Upper lobe of left lung (tissue), 6 donors: Measurements from ENCODE around the gene CRLF1. TPM values are rescaled to one million over a fixed set of nuclear protein-coding genes. Genes with fewer than 3 reads are reported as not detected.

Experiments used
- ATAC-seq, 2 donors: fragments of 200-7000 bp; cut with Tn5 transposase; one replicate each; pipeline ENCODE4 v1.9.1; 2022; ENCODE audit warnings: mild to moderate bottlenecking in 2 of 2, moderate library complexity in 2 of 2; ENCODE audit not compliant: low FRiP score in 2 of 2
- DNase-seq, 2 donors: peaks; one replicate each; pipeline ENCODE4 v3.0.0-alpha.2; 2019 to 2020
- H3K27ac ChIP-seq, 4 donors: fragments of 200-600 bp; sonication (generic); one replicate each; pipeline ENCODE4 v1.5.1; 2016 to 2019
- H3K27me3 ChIP-seq, 4 donors: fragments of 200-600 bp; sonication (generic); one replicate each; pipeline ENCODE4 v1.5.1; 2017 to 2019
- H3K36me3 ChIP-seq, 4 donors: fragments of 200-600 bp; sonication (generic); one replicate each; pipeline ENCODE4 v1.5.1; 2016 to 2019
- H3K4me1 ChIP-seq, 4 donors: fragments of 200-600 bp; sonication (generic); one replicate each; pipeline ENCODE4 v1.5.1; 2018 to 2019
- H3K4me3 ChIP-seq, 4 donors: fragments of 200-600 bp; sonication (generic); one replicate each; pipeline ENCODE4 v1.5.1; 2017 to 2019; ENCODE audit warnings: mild to moderate bottlenecking in 2 of 4, moderate library complexity in 1 of 4
- H3K9me3 ChIP-seq, 4 donors: fragments of 200-600 bp; sonication (generic); one replicate each; pipeline ENCODE4 v1.5.1; 2018 to 2019
- EP300 ChIP-seq, 4 donors: sonication (generic); formaldehyde crosslinking; IDR thresholded peaks; one replicate each; pipeline ENCODE4 v1.5.1; 2017; ENCODE audit warnings: antibody characterized with exemption in 4 of 4, control low read depth in 2 of 4
- POLR2A ChIP-seq, 4 donors: fragments of 450-650 bp; IDR thresholded peaks; one replicate each; pipeline ENCODE4 v1.5.1; 2016 to 2017; ENCODE audit warnings: antibody characterized with exemption in 4 of 4, mild to moderate bottlenecking in 2 of 4
- POLR2AphosphoS5 ChIP-seq, 2 donors: sonication (generic); formaldehyde crosslinking; IDR thresholded peaks; one replicate each; pipeline ENCODE4 v1.5.1; 2017; ENCODE audit warnings: antibody characterized with exemption in 2 of 2
- WGBS, 2 donors: methylation state at CpG; one replicate each; pipeline ENCODE4 v1.1.5; 2017 to 2018; 5-methylcytosine and 5-hydroxymethylcytosine counted together
- small RNA-seq, 4 donors: library from RNA; depleted of rRNA; stranded (forward); fragments of <200 nt; gene quantifications; one replicate each; pipeline ENCODE3, GENCODE V24; 2016
- total RNA-seq, 6 donors: library from RNA; depleted of rRNA in 4 of 6; stranded (reverse); fragments of >200 nt in 4 of 6; gene quantifications; one replicate each; pipeline versions ENCODE4 v1.1.0 to v1.2.1, GENCODE V29; 2016 to 2021
- TF ChIP-seq, protein P1 (sequence below), 6 experiments: fragments of 450-650 bp in 4 of 6; fragments of 200-600 bp in 2 of 6; sonication (generic) in 2 of 6; IDR thresholded peaks; one replicate each; pipeline ENCODE4 v1.5.1; 2016 to 2019; ENCODE audit warnings: antibody characterized with exemption in 6 of 6
- donor health status: DM: no; HTN: no; CAD: no; lungs with moderate emphysema.
- donor health status: DM: no; HTN: yes; CAD: no; lungs with severe emphysema.

Gene CRLF1
- total RNA-seq, 6 donors from 2014 or later = 15.0 to 54.8 (median 20.0) TPM

DNA sequence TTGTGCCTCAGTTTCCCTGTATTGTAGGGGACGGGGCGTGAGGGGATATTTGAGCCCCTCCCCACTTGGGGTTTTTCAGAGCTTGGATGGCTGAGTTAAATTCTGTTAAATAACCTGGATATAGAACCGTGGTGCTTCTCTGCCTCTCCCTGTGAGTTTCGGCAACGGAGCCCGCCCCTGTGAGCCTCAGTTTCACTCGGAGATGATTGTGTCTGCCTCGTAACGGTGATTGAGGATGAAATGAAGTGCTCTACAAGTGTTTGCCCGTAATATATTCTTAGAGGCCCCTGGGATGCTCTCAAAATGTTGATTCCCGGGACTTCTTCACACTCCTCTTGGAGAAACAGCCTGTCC lies 48.4 kb downstream of the CRLF1 start:
- ATAC-seq (peak in 1 of 2 donors; percentile 31), DNase-seq (no peak)
- H3K4me1 ChIP-seq = peaks cover 9 to 21% (median 12%) of the 10 kb centered on the region in 4 donors
- peak overlapping the region; percentile 78 to 92 (median 86) for H3K4me3 ChIP-seq
- TF ChIP-seq POLR2A (IDR thresholded peaks at IDR 0.05) = no peak
- peaks cover 0 to 15% (median 7%) of the 10 kb centered on the region in 4 donors for H3K36me3 ChIP-seq
- 4 to 11% methylated on average over 7 to 11 of the region's 11 CpGs for WGBS, 2 donors
- no peaks in the 10 kb centered on the region for H3K9me3 ChIP-seq
- H3K27ac ChIP-seq = peak overlapping the region; percentile 91 to 98 (median 96)
- H3K27me3 ChIP-seq = no peaks in the 10 kb centered on the region

DNA sequence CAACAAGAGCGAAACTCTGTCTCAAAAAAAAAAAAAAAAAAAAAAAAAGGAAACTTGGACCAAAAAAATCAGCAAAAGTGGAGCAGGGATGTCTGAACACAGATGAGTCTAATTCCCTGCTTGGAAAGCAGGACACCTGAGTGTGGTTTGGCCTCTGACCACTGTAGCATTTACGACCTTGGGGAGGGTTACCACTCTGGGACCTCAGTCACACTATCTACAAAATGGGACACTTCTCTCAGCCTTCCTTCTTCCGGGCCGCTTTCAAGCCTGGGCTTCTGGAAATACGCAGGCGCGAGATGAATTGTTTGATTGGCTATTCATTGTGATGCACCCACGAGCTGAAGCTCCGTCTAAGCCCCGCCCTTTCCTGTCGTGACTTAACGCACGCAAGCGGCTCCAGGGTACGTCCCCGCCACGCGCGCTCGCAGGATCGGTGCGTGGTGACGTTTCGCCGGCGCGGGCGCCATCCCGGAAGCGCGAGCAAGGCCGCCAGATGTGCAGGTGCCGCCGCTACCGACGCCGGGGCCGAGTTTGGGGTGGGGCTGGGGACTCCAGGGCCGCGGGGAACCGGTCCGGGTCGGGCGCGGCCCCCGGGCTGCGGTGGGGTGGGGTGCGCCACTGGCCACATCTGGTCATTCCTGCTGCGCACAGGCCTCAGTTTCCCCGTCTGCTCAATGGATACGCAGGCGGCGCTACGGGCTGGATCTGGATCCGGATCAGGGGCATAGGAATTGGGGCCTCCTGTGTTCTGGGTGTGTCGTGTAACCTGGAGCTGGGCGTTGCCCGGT lies 49.0 kb downstream of the CRLF1 start, which contains the start of gene KXD1:
TSS of gene KXD1 (plus strand) at position 460 of the 791 bp plus-strand sequence. CDS start 4,187 bp downstream, outside the sequence.
- Histone ChIP-seq H3K36me3 (peaks cover 0 to 9% (median 2%) of the 10 kb centered on the region in 4 donors), H3K4me1 (peaks cover 9 to 21% (median 12%) of the 10 kb centered on the region in 4 donors), H3K27ac (peak within 1 kb of the TSS; percentile 91 to 98 (median 96)), H3K9me3 (no peaks in the 10 kb centered on the region), H3K27me3 (no peaks in the 10 kb centered on the region), H3K4me3 (peak within 1 kb of the TSS; percentile 78 to 92 (median 86))
- ATAC-seq = peak; percentile 98 to 99
- WGBS, 2 donors = 1 to 6% methylated on average over 11 to 46 of the region's 58 CpGs
- TF ChIP-seq, protein P1, sequence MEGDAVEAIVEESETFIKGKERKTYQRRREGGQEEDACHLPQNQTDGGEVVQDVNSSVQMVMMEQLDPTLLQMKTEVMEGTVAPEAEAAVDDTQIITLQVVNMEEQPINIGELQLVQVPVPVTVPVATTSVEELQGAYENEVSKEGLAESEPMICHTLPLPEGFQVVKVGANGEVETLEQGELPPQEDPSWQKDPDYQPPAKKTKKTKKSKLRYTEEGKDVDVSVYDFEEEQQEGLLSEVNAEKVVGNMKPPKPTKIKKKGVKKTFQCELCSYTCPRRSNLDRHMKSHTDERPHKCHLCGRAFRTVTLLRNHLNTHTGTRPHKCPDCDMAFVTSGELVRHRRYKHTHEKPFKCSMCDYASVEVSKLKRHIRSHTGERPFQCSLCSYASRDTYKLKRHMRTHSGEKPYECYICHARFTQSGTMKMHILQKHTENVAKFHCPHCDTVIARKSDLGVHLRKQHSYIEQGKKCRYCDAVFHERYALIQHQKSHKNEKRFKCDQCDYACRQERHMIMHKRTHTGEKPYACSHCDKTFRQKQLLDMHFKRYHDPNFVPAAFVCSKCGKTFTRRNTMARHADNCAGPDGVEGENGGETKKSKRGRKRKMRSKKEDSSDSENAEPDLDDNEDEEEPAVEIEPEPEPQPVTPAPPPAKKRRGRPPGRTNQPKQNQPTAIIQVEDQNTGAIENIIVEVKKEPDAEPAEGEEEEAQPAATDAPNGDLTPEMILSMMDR (IDR thresholded peaks at IDR 0.05) = peak in 1 of 6 experiments; percentile 4
- TF ChIP-seq POLR2A (IDR thresholded peaks at IDR 0.05) = peak in 1 of 4 donors; percentile 89
- peak in 2 of 4 donors; percentile 53 to 82 for TF ChIP-seq EP300 (IDR thresholded peaks at IDR 0.05)
- peak; percentile 97 to 98 for TF ChIP-seq POLR2AphosphoS5 (IDR thresholded peaks at IDR 0.05)
- peak; percentile 99 for DNase-seq

DNA sequence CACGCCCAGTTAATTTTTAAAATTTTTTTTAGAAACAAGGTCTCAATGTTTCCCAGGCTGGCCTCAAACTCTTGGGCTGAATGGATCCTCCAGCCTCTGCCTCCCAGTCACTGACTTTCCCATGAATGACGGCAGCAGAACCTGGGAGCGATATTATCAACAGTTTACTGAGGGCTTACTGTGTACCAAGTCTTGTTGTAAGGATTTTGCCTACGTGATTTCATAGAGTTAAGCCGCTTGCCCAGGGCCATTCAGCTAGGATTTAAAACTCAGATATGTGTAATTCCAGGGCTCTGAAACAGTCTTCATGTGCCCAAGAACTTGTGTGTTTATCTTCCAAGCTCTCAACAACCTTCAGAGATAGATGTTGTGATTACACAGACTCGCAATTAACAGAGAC lies 55.0 kb downstream of the CRLF1 start:
- WGBS, 2 donors = 59 to 62% methylated on average over 6 of the region's 6 CpGs
- Histone ChIP-seq H3K4me3 (no peak overlapping the region), H3K4me1 (no peaks in the 10 kb centered on the region), H3K27ac (no peak overlapping the region), H3K27me3 (no peaks in the 10 kb centered on the region), H3K9me3 (no peaks in the 10 kb centered on the region), H3K36me3 (no peaks in the 10 kb centered on the region)
- ATAC-seq (no peak), DNase-seq (no peak)
- no peak for TF ChIP-seq POLR2A (IDR thresholded peaks at IDR 0.05)
- TF ChIP-seq, protein P1 (IDR thresholded peaks at IDR 0.05) = no peak
- TF ChIP-seq EP300 (IDR thresholded peaks at IDR 0.05) = no peak
- no peak for TF ChIP-seq POLR2AphosphoS5 (IDR thresholded peaks at IDR 0.05)

DNA sequence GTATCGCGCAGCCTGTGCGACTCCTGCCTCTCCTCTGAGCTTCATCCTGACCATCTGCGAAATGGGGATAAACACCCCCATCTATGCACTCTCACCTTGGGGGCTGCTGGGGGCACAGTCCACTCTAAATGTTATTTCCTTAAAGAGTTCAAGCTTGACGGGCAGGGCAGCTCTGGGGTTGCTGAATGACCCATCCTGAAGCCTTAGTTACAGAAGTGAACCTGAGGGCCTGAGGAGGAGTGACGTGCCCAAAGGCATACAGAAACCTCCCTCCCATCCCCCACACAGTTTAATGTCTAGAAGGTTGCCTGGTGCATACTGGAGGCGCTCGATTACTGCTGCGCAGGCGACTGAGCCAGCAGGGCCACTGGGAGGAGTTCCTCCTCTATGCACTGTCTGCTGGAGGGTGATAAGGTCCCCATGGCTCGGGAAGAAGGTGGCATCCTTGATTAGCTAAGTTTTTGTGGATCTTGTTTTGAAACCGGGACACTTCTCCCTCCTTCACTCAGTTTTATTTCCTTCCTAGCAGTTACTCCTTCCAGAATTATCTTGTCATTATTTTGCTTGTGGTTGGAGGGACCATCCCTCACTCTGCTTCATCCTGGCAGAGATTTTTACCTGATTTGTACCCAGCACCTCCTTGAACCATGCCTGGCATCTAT lies 62.7 kb downstream of the CRLF1 start:
- TF ChIP-seq POLR2AphosphoS5 (IDR thresholded peaks at IDR 0.05) (peak; percentile 7 to 32), POLR2A (IDR thresholded peaks at IDR 0.05) (peak in 1 of 4 donors; percentile 44), EP300 (IDR thresholded peaks at IDR 0.05) (no peak)
- TF ChIP-seq, protein P1 (IDR thresholded peaks at IDR 0.05) = peak in 1 of 6 experiments; percentile 5
- H3K27me3 ChIP-seq = no peaks in the 10 kb centered on the region
- WGBS, 2 donors = 8 to 16% methylated on average over 4 to 9 of the region's 12 CpGs
- H3K36me3 ChIP-seq = peaks cover 7 to 28% (median 11%) of the 10 kb centered on the region in 4 donors
- peak overlapping the region in 3 of 4 donors; percentile 83 to 96 (median 94) for H3K4me3 ChIP-seq
- DNase-seq (peak in 1 of 2 donors; percentile 82), ATAC-seq (peak; percentile 80 to 83)
- peaks cover 13 to 28% (median 17%) of the 10 kb centered on the region in 4 donors for H3K4me1 ChIP-seq
- H3K9me3 ChIP-seq = no peaks in the 10 kb centered on the region
- peak overlapping the region; percentile 90 to 97 (median 94) for H3K27ac ChIP-seq

Small RNA genes lying within 50 kb of the gene (small RNA-seq; reads per million reads assigned to genes)
- gene RN7SL155P = 0 reads per million in 4 donors

Other genes with a start within 250 kb of the CRLF1 start
- 100 to 1,000 TPM in 2 of 6 donors, 10 to 100 TPM in 4; 42.5 to 126 (median 68.7) TPM for gene GDF15, start 220.6 kb downstream of the CRLF1 start, total RNA-seq
- 10 to 100 TPM in 4 of 6 donors, 1 to 10 TPM in 2; 4.0 to 49.4 (median 24.0) TPM for gene LRRC25, start 209.2 kb downstream of the CRLF1 start, total RNA-seq
- gene SSBP4, start 187.4 kb downstream of the CRLF1 start, total RNA-seq = 100 to 1,000 TPM in 1 of 6 donors, 10 to 100 TPM in 5; 52.0 to 157 (median 84.1) TPM
- 10 to 100 TPM; 14.5 to 55.5 (median 20.0) TPM for gene ISYNA1, start 168.7 kb downstream of the CRLF1 start, total RNA-seq
- 10 to 100 TPM; 19.8 to 66.0 (median 22.4) TPM for gene ELL, start 84.7 kb downstream of the CRLF1 start, total RNA-seq
- gene FKBP8, start 63.2 kb downstream of the CRLF1 start, total RNA-seq = 100 to 1,000 TPM; 242 to 450 (median 284) TPM
- 100 to 1,000 TPM in 3 of 6 donors, 10 to 100 TPM in 3; 69.6 to 333 (median 103) TPM for gene KXD1, start 48.9 kb downstream of the CRLF1 start, total RNA-seq
- 100 to 1,000 TPM; 127 to 988 (median 458) TPM for gene UBA52, start 34.9 kb downstream of the CRLF1 start, total RNA-seq
- 100 to 1,000 TPM in 1 of 6 donors, 10 to 100 TPM in 5; 83.6 to 114 (median 91.6) TPM for gene REX1BD, start 18.0 kb downstream of the CRLF1 start, total RNA-seq
- gene TMEM59L, start 6.1 kb upstream of the CRLF1 start, total RNA-seq = 1 to 10 TPM in 2 of 6 donors, under 1 TPM in 2, not detected in 2; 0.30 to 2.8 (median 1.0) TPM
- gene KLHL26, start 30.2 kb upstream of the CRLF1 start, total RNA-seq = 10 to 100 TPM in 4 of 6 donors, 1 to 10 TPM in 2; 8.1 to 16.1 (median 12.1) TPM
- gene CRTC1, start 76.9 kb upstream of the CRLF1 start, total RNA-seq = 10 to 100 TPM in 4 of 6 donors, 1 to 10 TPM in 2; 5.9 to 27.2 (median 15.6) TPM
- gene COMP, start 184.5 kb upstream of the CRLF1 start, total RNA-seq = 1 to 10 TPM in 4 of 6 donors, not detected in 2; 1.8 to 8.5 (median 4.3) TPM
- gene UPF1, start 225.2 kb upstream of the CRLF1 start, total RNA-seq = 100 to 1,000 TPM in 2 of 6 donors, 10 to 100 TPM in 4; 68.9 to 157 (median 86.3) TPM